Stimulated activated CD8-positive, alpha-beta memory T cell treated with anti-CD3 and anti-CD28 coated beads, Interleukin-15, amount 100 ng/mL, for 4 hours (primary cell): ENCODE measurements around the gene SMIM35.
A peak's percentile ranks its signal among the peaks of the same experiment; 100 is the strongest.

Source experiments
- DNase-seq, 2 donors: peaks; one replicate each; pipeline ENCODE4 v3.0.0-alpha.2; 2020; ENCODE audit warnings: low read depth in 2 of 2

Gene SMIM35

DNA sequence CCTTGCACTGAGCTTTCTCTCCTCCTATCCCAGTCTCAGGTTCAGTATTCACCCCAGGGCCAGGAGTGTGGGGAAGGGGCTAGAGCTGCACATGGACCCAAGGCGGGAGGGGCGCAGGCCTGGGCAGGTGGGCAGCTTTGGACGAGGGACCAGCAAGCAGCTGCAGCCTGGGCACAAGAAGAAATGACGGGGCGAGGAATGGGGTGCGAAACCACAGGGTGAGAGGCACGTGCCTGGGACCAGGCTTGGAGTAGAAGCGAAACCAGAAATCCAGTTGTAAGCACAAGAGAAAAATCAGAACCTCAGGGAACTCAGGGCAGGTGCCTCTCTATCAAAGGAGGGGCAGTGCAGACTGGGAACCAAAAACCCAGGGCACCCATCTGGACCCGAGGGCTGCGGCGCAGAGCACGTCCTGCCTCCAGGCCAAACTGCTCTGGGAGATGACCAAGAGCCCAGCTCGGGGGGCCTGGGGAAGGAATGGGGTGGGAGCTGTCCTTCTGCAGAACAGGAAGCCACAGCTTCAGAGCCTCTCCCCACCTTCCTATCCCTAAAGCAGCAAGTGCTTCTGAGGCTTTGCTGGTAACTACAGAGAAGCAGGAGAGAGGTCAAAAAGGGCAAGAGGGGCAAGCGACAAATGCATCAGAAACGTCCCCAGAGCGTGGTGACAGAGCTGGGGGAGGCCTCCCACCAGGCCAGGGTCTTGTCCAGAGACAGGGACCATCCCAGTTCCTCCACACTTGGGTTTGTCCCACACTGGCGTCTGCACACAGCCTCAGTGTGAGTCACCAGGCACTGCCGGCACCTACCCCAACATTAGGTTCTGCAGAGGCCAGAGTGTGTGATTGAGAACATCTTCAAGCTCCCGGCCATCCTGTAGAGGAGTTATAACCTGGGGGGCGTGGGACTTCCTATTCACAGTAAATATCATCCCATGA is 28.2 kb downstream of the SMIM35 start:
- no peak for DNase-seq

- no peak for DNase-seq
Observed at GRCh38 chr11:118057251-118058145, 29.3 kb downstream of the SMIM35 start.

DNA sequence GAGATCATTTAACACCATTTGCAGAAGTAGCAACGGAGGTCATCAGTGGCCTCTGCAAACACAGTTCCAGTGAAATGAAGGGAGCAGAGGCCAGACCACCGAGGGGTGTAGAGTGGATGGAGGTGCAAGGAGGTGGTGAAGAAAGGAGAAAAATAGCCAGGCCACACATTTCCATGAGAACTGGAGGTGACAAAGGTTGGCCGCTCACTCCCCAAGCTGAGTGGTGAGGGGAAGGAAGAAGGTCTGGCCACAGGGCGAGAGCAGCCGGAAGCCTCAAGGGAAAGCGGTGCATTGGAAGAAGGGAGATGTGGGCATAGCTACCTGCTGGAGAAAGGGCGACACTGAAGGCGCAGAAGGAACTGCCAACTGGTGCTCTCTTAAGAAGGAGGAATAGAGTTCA is 30.0 kb downstream of the SMIM35 start:
- no peak for DNase-seq

DNA sequence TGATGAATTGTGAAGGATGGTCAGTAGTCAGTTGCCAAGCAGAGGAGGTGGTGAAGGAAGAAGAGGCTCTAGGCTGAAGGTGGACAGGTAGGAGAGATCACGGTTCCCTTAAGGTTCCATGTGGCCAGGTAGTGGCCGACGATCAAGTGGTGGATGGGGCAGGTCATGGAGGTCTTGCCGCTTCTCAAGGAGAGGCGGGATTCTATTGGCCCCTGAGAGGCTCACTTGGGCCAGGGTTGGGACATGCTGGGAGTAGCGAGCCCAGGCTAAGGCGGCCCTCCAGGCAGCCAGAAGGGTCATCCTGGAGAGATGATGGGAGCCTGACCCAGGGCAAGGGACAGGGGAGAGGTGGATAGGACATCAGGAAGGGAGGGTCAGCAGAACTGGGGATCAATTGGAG is 30.8 kb downstream of the SMIM35 start:
- DNase-seq = no peak

- no peak for DNase-seq
Observed at GRCh38 chr11:118054712-118055640, 31.8 kb downstream of the SMIM35 start.

DNA sequence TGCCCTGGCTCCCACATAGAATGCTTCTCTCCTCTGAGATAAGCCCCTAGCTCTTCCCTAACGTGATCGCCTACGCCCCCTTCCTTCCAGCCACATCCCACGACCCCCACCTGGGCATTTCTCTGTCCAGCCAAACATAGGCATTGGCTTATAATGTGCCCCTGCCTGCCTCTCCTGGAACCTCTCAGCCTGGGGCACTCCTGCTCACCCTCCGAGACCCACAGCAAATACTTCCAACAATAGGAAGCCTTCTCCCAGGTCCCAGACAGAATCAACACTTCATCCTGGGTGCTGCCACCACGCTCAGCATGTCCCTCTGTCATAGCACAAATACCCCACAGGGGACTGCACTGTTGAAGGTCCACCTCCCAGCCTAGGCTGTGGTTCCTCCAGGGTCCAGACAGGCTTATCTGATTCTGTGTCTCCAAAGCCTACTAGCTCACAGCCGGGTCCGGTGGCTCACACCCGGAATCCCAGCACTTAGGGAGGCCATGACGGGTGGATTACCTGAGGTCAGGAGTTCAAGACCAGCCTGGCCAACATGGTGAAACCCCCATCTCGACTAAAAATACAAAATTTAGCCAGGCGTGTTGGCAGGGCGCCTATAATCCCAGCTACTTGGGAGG is 34.1 kb downstream of the SMIM35 start:
- no peak for DNase-seq

- DNase-seq = peak; percentile 21 to 45
Observed at GRCh38 chr11:118051611-118052461, 34.9 kb downstream of the SMIM35 start.

DNA sequence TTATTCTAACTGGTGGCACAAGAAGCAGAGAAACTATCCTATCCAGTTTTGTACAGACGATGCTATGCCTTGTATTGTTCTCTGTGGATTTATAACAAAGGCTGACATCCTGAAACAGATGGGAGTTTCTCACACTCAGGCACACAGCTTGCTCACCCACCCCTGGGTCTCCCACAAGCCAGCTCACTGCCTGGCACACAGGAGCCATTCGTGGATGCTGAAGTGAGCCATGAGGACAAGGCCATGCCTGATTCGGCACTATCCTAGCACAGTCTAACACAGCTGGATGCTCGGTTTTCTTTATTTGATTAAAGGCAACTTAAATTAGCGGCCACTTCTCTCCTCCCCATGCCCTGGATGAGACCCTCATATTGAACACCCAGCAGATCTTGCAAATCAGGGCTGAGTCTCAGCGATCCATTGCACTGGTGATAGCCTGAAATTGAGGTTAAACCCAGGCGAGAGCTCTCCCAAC is 35.6 kb downstream of the SMIM35 start:
- no peak for DNase-seq

DNA sequence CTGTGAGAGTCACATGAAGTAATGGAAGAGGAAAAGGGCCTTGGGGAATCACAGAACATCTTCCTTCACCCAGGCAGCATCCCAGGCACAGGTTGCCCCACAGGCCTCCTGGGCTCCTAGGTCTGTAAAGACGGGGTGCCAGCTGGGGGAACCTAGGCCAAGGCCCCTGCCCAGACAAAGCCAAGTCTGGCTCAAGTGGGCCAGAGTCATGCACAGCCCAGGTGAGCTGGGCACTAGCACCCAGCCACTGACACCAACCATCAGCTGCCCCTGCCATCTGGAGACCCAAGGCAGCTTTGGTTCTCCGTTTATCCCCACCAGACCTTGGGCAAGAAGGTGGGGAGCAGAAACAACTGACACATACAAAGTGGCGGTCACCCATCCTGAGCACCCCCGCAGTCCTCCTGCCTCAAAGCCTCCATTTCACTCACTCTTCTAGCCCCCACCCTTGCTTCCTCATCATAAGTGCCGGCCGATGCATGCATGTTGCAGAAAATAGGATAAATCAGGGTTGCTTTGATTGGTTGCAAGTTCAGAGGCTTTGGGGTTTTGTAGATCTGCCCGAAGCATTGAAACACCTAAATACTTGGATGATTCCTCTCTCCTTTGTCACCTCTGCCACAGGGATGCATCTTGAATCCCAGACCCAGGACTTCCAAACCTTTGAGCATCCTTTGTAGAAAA is 36.4 kb downstream of the SMIM35 start:
- no peak for DNase-seq

- no peak for DNase-seq
Observed at GRCh38 chr11:118049771-118050170, 37.0 kb downstream of the SMIM35 start.

GRCh38 chr11:118048472-118049370 is 38.0 kb downstream of the SMIM35 start:
- no peak for DNase-seq

- no peak for DNase-seq
Observed at GRCh38 chr11:118047749-118048148, 39.0 kb downstream of the SMIM35 start.

DNA sequence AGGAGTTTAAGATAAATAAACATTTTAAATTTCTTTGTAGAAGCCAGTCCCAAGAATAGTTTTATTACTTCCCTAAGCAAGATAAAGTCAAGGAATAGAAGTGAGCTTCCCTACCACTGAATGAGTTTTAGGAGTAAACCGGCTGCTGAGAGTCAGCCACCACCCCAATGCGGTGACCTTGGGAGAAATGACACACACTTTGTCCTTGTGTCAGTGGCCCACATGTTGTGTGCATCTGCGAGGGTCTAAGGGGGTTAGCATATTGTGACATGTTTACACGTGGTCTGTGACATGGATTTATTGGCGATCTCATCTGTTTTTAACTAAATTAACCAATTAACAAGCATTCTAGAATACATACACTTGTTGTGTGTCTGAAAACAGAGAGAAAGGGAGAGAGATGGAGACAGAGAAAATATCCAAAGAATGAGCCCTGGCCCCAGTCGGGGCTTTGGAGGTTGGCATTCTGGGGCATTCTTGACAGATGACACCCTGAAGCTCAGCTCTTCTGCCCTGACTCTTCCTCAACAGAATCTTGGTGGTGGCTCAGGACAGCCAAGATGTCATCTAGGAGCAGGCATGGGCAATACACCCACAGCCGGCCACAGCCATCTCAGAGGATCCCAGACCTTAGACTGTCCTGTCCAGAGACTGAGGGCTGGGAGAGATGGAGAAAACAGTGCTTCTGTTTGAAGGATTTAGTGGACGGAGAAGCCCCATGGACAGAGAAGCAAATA is 39.6 kb downstream of the SMIM35 start:
- no peak for DNase-seq

DNA sequence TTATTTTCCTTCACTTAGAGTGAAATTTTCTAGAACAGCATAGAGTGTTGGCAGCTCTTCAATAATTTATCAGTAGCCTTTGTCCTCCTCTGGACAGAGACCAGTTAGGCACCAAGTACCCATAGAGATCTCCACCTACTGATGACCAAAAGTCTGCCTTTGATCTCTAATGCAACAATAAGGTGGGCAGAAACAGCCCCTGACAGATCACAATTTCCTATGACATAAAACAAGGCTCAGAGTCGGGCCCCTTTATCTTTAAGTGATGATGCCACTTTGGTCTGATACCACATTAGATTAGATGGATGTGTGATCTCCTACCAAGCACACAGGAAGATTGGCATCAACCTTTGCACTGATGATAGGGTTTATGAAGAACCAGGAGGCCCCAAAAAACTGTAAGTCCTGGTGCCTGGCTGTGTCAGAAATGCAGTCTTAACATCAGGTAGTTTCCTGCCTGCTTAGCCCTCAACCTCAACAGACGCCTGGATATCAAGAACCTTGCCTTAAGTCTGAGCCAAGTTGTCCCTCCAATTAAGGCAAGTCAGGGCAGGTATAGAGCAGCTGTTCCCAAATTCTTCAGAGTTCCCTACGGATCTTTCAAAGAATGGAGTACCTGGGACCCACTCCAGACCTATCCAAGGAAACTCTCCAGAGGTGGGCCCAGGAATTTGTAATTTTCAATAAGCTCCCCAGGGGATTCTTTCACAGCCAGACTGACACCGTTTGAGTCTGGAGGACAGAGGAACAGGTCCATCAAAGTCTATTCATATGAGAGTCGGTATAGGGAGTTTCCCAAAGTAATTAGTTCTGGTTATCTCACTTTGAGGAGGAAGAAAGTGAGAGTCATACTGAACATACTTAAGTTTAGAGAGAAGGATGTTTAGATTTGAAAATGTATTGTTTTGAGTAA is 40.5 kb downstream of the SMIM35 start:
- DNase-seq = peak in 1 of 2 donors; percentile 30

GRCh38 chr11:118045191-118045590 is 41.6 kb downstream of the SMIM35 start:
- no peak for DNase-seq

- no peak for DNase-seq
Observed at GRCh38 chr11:118042796-118043195, 44.0 kb downstream of the SMIM35 start.

DNA sequence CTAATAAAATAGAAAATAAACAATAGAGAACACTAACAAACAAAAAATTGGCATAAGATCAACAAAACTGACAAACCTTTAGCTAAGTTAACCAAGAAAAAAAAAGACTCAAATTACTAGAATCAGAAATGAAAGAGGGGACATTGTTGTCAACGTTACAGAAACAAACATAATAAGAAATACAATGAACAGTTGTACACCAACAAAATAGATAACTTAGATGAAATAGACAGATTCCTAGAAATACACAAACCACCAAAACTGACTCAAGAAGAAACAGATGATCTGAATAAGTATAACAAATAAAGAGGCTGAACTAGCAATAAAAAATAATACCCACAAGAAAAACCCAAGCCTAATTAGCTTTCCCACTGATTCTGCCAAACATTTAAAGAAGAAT is 44.6 kb downstream of the SMIM35 start:
- no peak for DNase-seq
